GM18858 (cell line): ENCODE data around the gene PEX10.

Experiments
- ATAC-seq: cut with Tn5 transposase; IDR thresholded peaks from one replicate; pipeline ENCODE4 v1.9.1; 2021; ENCODE audit not compliant: unreplicated experiment

Gene PEX10

GRCh38 chr1:2426540-2426939, 14.2 kb upstream of the PEX10 start:
- ATAC-seq = no peak

GRCh38 chr1:2425892-2426291, 13.5 kb upstream of the PEX10 start:
- no peak for ATAC-seq

GRCh38 chr1:2422523-2422922, 10.2 kb upstream of the PEX10 start:
- no peak for ATAC-seq

- ATAC-seq = no peak
Observed at GRCh38 chr1:2419416-2419815, 7.1 kb upstream of the PEX10 start.

GRCh38 chr1:2418791-2419320, 6.5 kb upstream of the PEX10 start:
- no peak for ATAC-seq

- no peak for ATAC-seq
Observed at GRCh38 chr1:2417833-2418225, 5.5 kb upstream of the PEX10 start.

GRCh38 chr1:2417083-2417832, 4.9 kb upstream of the PEX10 start:
- no peak for ATAC-seq

GRCh38 chr1:2416403-2416802, 4.0 kb upstream of the PEX10 start:
- ATAC-seq = no peak

- ATAC-seq = no peak
Observed at GRCh38 chr1:2415801-2416208, 3.4 kb upstream of the PEX10 start.

- ATAC-seq = no peak
Observed at GRCh38 chr1:2415337-2415736, 3.0 kb upstream of the PEX10 start.

- no peak for ATAC-seq
Observed at GRCh38 chr1:2414297-2414958, 2.1 kb upstream of the PEX10 start.

- no peak for ATAC-seq
Observed at GRCh38 chr1:2413495-2414296, 1.3 kb upstream of the PEX10 start.

- ATAC-seq = peak; percentile 5
Observed at GRCh38 chr1:2412773-2413494, 570 bp upstream of the PEX10 start.

- ATAC-seq = peak; percentile 21
Observed at GRCh38 chr1:2411801-2412394, 466 bp downstream of the PEX10 start.

GRCh38 chr1:2409745-2410144, 2.6 kb downstream of the PEX10 start:
- no peak for ATAC-seq

- ATAC-seq = no peak
Observed at GRCh38 chr1:2408859-2409276, 3.5 kb downstream of the PEX10 start.

GRCh38 chr1:2408456-2408855, 3.9 kb downstream of the PEX10 start:
- ATAC-seq = no peak

GRCh38 chr1:2407991-2408275, 4.4 kb downstream of the PEX10 start:
- ATAC-seq = no peak

GRCh38 chr1:2407166-2407990, 5.0 kb downstream of the PEX10 start:
- no peak for ATAC-seq
